C4-2B (cell line): Measurements from ENCODE around the gene IZUMO1R.
"Not testable (repeated sequence)": the region's sequence is repeated elsewhere in the genome, so short reads cannot be mapped to it uniquely, and the experiment has no call there.

ENCODE experiments used
- H3K27ac ChIP-seq: fragments of 450-650 bp; 2 replicates; pipeline ENCODE4 v1.5.1; 2017
- CTCF ChIP-seq: fragments of 450-650 bp; conservative IDR thresholded peaks from 2 replicates; pipeline ENCODE4 v1.5.1; 2017; ENCODE audit warnings: mild to moderate bottlenecking
- ZFX ChIP-seq: fragments of 450-650 bp; IDR thresholded peaks from 2 replicates; pipeline ENCODE4 v1.6.1; 2017

The IZUMO1R gene

DNA sequence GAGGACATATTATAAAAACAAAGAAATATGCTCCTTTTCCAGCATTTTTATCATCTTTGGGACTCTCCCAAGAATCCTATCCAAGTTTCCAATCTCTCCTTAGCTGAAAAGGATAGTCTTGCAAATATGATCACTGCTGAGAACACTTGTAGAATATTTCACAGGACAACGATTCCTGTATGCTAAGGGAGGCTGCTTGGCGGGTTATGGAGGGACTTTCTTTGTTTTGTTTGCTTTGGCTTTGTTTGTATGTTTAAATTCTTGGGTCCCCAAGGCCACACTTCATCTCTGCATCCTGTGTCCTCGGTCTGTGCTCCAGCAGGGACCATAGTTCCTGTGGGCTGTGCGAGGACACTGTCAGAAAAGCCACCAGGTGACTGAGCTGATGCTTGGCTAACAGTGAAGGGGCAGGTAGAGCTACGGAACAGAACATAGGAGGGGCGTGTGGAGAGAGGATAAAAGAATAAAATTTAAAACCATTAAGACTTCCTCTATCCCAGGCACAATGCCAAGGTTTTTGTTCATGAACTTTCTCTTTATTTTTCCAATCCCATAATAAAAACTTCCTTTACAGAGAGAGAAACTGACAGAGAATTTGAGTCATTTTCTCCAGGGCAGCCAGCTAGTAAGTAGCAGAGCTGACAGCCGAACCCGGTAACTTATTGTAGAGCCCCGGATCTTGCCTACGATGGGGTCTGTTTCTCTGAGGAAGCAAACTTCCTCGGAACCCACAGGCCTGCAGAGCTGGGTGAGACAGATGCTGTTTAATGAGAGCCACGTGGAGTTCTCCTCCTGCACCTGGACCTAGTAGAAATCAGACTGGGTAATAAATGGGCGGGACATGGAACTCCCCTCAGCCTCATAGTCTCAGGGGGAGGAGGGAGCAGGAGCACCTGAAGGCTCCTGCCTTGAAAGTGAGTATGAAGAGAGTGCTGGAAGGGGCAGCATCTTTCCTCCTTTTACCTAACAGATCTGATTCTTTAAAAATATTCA, at the start of gene IZUMO1R:
Gene IZUMO1R, plus strand, starts transcription at position 615 of the 993 bp plus-strand sequence. CDS start 1,057 bp downstream, outside the sequence.
- TF ChIP-seq ZFX: no peak
- no peak for TF ChIP-seq CTCF

GRCh38 chr11:94271885-94272372, 32.5 kb upstream of the IZUMO1R start:
- H3K27ac ChIP-seq: no peak overlapping the region
- TF ChIP-seq ZFX: no peak
- TF ChIP-seq CTCF: no peak

More for the DNA sequence above, at the start of gene IZUMO1R:
- H3K27ac ChIP-seq: no peak within 1 kb of the TSS

DNA sequence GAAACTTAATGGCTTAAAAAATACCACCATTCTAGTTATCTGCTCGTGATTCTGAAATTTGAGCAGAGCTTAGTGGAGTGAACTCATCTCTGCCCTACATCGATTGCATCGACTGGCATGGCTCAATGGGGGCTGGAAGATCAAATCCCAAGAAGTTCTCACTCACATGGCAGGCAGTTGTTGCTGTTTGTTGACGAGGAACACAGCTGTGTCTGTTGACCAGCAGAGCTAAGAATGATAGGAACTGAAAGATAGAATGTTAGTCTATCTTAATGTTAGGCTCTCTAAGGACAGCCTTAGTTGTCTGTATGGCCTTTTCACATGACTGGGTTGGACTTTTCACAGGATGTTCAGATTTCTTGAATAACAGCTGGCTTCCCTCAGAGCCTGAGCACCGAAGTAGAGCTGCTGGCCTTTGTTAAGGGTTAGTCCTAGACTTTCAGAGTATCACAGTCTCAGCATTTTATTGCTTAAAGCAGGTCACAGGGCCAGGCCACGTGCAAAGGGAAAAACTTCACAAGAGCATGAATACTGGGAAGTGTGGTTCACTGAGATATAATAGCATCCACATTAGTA, 31.6 kb upstream of the IZUMO1R start:
- no peak for TF ChIP-seq CTCF
- no peak for TF ChIP-seq ZFX
- no peak overlapping the region for H3K27ac ChIP-seq

GRCh38 chr11:94275961-94276360, 28.4 kb upstream of the IZUMO1R start:
- no peak overlapping the region for H3K27ac ChIP-seq
- no peak for TF ChIP-seq CTCF
- TF ChIP-seq ZFX: no peak

- H3K27ac ChIP-seq: no peak overlapping the region
- no peak for TF ChIP-seq ZFX
Measured at GRCh38 chr11:94276943-94277342, 27.4 kb upstream of the IZUMO1R start.

GRCh38 chr11:94278207-94278606, 26.2 kb upstream of the IZUMO1R start:
- not testable (repeated sequence) for H3K27ac ChIP-seq

- no peak overlapping the region for H3K27ac ChIP-seq
- TF ChIP-seq ZFX (no peak), CTCF (no peak)
Measured at GRCh38 chr11:94279996-94280395, 24.4 kb upstream of the IZUMO1R start.

DNA sequence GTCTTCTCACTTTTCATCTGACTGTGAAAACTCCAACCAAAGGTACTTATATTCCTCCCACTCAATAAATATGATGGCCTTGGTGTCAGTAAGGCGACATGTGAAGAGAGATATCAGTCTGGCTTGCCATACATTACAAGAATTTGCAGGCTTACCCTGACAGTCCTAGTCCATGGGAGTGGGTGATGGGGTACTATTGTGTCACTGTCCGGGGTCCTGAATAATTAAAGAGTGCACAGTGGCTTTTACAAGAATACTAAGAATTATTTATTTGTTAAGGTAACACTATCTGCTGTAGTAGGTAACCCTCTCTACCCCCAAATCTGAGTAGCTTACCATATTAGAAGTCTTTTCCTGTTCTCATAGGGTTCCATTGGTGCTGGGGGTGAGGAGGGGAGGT, 23.1 kb upstream of the IZUMO1R start:
- TF ChIP-seq CTCF: no peak
- no peak overlapping the region for H3K27ac ChIP-seq
